GM23338 (cell line): ENCODE data around the gene DMBT1.

Experiments used
- EZH2 ChIP-seq: fragments of 200-600 bp; sonication (generic); IDR thresholded peaks from one replicate; pipeline ENCODE4 v1.8.0; 2017; ENCODE audit warnings: antibody characterized with exemption, mild to moderate bottlenecking, low read depth; ENCODE audit not compliant: unreplicated experiment
- EZH2phosphoT487 ChIP-seq: fragments of 200-600 bp; sonication (generic); IDR thresholded peaks from one replicate; pipeline ENCODE4 v1.8.1; 2018; ENCODE audit warnings: antibody characterized with exemption; ENCODE audit not compliant: unreplicated experiment
- NANOG ChIP-seq: IDR thresholded peaks from 2 replicates; pipeline ENCODE4 v1.6.1; 2016; ENCODE audit warnings: antibody characterized with exemption, borderline replicate concordance
- TF ChIP-seq, protein P1 (sequence below), 2 experiments: fragments of 200-600 bp in 1 of 2; sonication (generic) in 1 of 2; conservative IDR thresholded peaks; 2 replicates each; pipeline versions ENCODE4 v1.5.1 to v1.6.1; 2016 to 2017; ENCODE audit warnings: antibody characterized with exemption in 2 of 2, low read depth in 2 of 2, mild to moderate bottlenecking in 2 of 2, moderate library complexity in 1 of 2

- TF ChIP-seq, protein P1, sequence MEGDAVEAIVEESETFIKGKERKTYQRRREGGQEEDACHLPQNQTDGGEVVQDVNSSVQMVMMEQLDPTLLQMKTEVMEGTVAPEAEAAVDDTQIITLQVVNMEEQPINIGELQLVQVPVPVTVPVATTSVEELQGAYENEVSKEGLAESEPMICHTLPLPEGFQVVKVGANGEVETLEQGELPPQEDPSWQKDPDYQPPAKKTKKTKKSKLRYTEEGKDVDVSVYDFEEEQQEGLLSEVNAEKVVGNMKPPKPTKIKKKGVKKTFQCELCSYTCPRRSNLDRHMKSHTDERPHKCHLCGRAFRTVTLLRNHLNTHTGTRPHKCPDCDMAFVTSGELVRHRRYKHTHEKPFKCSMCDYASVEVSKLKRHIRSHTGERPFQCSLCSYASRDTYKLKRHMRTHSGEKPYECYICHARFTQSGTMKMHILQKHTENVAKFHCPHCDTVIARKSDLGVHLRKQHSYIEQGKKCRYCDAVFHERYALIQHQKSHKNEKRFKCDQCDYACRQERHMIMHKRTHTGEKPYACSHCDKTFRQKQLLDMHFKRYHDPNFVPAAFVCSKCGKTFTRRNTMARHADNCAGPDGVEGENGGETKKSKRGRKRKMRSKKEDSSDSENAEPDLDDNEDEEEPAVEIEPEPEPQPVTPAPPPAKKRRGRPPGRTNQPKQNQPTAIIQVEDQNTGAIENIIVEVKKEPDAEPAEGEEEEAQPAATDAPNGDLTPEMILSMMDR (conservative IDR thresholded peaks at IDR 0.05; ENCODE audit: low read depth in 2 of 2) = no peak
- TF ChIP-seq EZH2 = no peak
- TF ChIP-seq EZH2phosphoT487 = no peak
- TF ChIP-seq NANOG = no peak
Measured at GRCh38 chr10:122513053-122513452, 47.5 kb upstream of the DMBT1 start.
